HepG2 (cell line): ENCODE measurements around the gene PEX13. TPM values are rescaled to one million over a fixed set of nuclear protein-coding genes. Genes with fewer than 3 reads are reported as not detected.

Experiments
- BHLHE40 ChIP-seq: IDR thresholded peaks from 2 replicates; pipeline ENCODE4 v1.6.1; 2011; ENCODE audit warnings: low read length, improper control_type of control experiment
- DR1 ChIP-seq: sonication (generic); formaldehyde crosslinking; IDR thresholded peaks from 2 replicates; pipeline ENCODE4 v1.8.0; 2021; ENCODE audit warnings: mild to moderate bottlenecking, missing genetic modification reagents, inconsistent platforms
- FOXK2 ChIP-seq: fragments of 450-650 bp; IDR thresholded peaks from 2 replicates; pipeline ENCODE4 v1.6.1; 2016
- HES4 ChIP-seq: sonication (generic); formaldehyde crosslinking; IDR thresholded peaks from 2 replicates; pipeline ENCODE4 v1.9.0; 2021; ENCODE audit warnings: mild to moderate bottlenecking, missing genetic modification reagents, borderline replicate concordance
- PHB2 ChIP-seq: fragments of 450-650 bp; IDR thresholded peaks from 2 replicates; pipeline ENCODE4 v1.6.1; 2018; ENCODE audit not compliant: partially characterized antibody
- SCMH1 ChIP-seq: sonication (generic); formaldehyde crosslinking; IDR thresholded peaks from 2 replicates; pipeline ENCODE4 v1.9.0; 2021; ENCODE audit warnings: missing genetic modification reagents, mild to moderate bottlenecking, borderline replicate concordance
- TCF7L2 ChIP-seq: IDR thresholded peaks from 2 replicates; pipeline ENCODE4 v1.6.1; 2011; ENCODE audit warnings: mild to moderate bottlenecking, low read depth, low read length, moderate library complexity
- ZNF205 ChIP-seq: IDR thresholded peaks from 2 replicates; pipeline ENCODE4 v1.6.1; 2018; ENCODE audit warnings: missing biosample characterization, missing genetic modification reagents
- ZNF333 ChIP-seq: sonication (generic); formaldehyde crosslinking; IDR thresholded peaks from 2 replicates; pipeline ENCODE4 v1.4.0; 2020; ENCODE audit warnings: mild to moderate bottlenecking, missing genetic modification reagents, borderline replicate concordance
- ZNF350 ChIP-seq: sonication (generic); formaldehyde crosslinking; IDR thresholded peaks from 2 replicates; pipeline ENCODE4 v1.4.0; 2020; ENCODE audit warnings: mild to moderate bottlenecking, low read depth, missing genetic modification reagents, borderline replicate concordance
- ZNF460 ChIP-seq: sonication (generic); formaldehyde crosslinking; IDR thresholded peaks from 2 replicates; pipeline ENCODE4 v1.5.1; 2020; ENCODE audit warnings: missing genetic modification reagents, mild to moderate bottlenecking, borderline replicate concordance
- ZNF468 ChIP-seq: sonication (generic); formaldehyde crosslinking; IDR thresholded peaks from 2 replicates; pipeline ENCODE4 v1.8.0; 2022; ENCODE audit warnings: mild to moderate bottlenecking, moderate library complexity, missing genetic modification reagents
- ZNF510 ChIP-seq: sonication (generic); formaldehyde crosslinking; IDR thresholded peaks from 2 replicates; pipeline ENCODE4 v1.4.0; 2020; ENCODE audit warnings: low read depth, mild to moderate bottlenecking, missing genetic modification reagents
- ZNF746 ChIP-seq: sonication (generic); formaldehyde crosslinking; IDR thresholded peaks from 2 replicates; pipeline ENCODE4 v1.8.0; 2022; ENCODE audit warnings: mild to moderate bottlenecking, missing genetic modification reagents
- ZNF780A ChIP-seq: sonication (generic); formaldehyde crosslinking; IDR thresholded peaks from 2 replicates; pipeline ENCODE4 v1.8.0; 2022; ENCODE audit warnings: mild to moderate bottlenecking, missing genetic modification reagents, moderate library complexity
- ZSCAN9 ChIP-seq: IDR thresholded peaks from 2 replicates; pipeline ENCODE4 v1.6.1; 2016; ENCODE audit warnings: borderline replicate concordance
- polyA plus RNA-seq, 8 experiments: library from polyadenylated mRNA; depleted of rRNA in 3 of 8; stranded (reverse) in 7 of 8; unstranded in 1 of 8; fragments of >200 nt; fragmentation: Illumina TruSeq in 4 of 8; extraction: Trizol in 4 of 8; gene quantifications; 2 replicates each; pipeline versions ENCODE4 v1.2.1 to v1.2.3, GENCODE V29; 2011 to 2016; ENCODE audit warnings: low read depth in 4 of 8, missing spikeins in 1 of 8, mixed read lengths in 1 of 8; ENCODE audit not compliant: insufficient read depth in 1 of 8
- total RNA-seq, 5 experiments: library from RNA; depleted of rRNA; stranded (reverse); fragments of >200 nt; fragmentation: Illumina TruSeq; extraction: Trizol; gene quantifications; 2 replicates each; pipeline ENCODE4 v1.2.3, GENCODE V29; 2016; ENCODE audit warnings: low read depth in 1 of 5
- TF ChIP-seq, protein P1 (sequence below): sonication (generic); formaldehyde crosslinking; IDR thresholded peaks from 2 replicates; pipeline ENCODE4 v1.4.0; 2020; ENCODE audit warnings: missing genetic modification reagents
- TF ChIP-seq, protein P2 (sequence below): sonication (generic); formaldehyde crosslinking; IDR thresholded peaks from 2 replicates; pipeline ENCODE4 v1.4.0; 2020; ENCODE audit warnings: missing genetic modification reagents
- TF ChIP-seq, protein P3 (sequence below): sonication (generic); formaldehyde crosslinking; IDR thresholded peaks from 2 replicates; pipeline ENCODE4 v1.4.0; 2020; ENCODE audit warnings: mild to moderate bottlenecking, missing genetic modification reagents
- TF ChIP-seq, protein P4 (sequence below): sonication (generic); formaldehyde crosslinking; conservative IDR thresholded peaks from 2 replicates; pipeline ENCODE4 v1.4.0; 2020; ENCODE audit warnings: mild to moderate bottlenecking, missing genetic modification reagents, moderate library complexity

PEX13 gene
- total and polyA plus RNA-seq, 2 of the 13 experiments (the other 11 are each of a cell fraction or from before 2014, with no cell fraction given), result 47.9 to 75.9 TPM

DNA sequence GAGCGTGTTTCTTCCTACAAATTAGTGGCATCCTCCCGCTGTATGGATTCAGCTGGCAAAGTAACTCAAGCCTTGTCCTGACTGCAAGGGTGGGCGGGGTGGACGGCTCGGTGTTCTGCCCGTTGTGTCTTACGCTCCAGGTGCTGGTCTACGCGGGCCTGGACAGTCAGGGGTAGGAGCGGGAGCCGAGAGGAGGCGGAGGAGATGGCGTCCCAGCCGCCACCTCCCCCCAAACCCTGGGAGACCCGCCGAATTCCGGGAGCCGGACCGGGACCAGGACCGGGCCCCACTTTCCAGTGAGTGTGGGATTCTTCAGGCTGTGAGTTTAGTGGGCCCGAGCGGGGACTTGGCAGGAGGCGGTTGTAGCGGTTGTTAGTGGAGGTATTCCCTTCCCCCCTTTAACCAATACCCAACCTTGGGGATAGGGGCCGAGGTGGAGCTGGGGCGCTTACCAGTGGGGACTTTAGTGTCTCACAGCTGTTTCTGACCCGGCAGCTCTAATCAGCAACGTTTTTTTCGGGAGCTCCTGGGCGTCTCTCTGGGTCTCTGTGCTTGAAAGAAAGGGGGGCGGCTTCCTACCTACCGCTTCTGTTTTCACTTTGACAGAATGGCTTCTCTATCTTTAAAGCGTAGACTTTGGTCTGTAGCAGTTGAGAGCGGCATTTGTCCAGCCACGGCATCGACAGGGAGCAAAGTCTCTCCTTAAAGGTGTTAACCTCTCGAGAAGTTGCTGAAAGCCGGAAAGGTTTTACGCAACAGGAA lies at the start of gene PEX13, which contains the start of gene PUS10 (continued):
- TF ChIP-seq, protein P1, sequence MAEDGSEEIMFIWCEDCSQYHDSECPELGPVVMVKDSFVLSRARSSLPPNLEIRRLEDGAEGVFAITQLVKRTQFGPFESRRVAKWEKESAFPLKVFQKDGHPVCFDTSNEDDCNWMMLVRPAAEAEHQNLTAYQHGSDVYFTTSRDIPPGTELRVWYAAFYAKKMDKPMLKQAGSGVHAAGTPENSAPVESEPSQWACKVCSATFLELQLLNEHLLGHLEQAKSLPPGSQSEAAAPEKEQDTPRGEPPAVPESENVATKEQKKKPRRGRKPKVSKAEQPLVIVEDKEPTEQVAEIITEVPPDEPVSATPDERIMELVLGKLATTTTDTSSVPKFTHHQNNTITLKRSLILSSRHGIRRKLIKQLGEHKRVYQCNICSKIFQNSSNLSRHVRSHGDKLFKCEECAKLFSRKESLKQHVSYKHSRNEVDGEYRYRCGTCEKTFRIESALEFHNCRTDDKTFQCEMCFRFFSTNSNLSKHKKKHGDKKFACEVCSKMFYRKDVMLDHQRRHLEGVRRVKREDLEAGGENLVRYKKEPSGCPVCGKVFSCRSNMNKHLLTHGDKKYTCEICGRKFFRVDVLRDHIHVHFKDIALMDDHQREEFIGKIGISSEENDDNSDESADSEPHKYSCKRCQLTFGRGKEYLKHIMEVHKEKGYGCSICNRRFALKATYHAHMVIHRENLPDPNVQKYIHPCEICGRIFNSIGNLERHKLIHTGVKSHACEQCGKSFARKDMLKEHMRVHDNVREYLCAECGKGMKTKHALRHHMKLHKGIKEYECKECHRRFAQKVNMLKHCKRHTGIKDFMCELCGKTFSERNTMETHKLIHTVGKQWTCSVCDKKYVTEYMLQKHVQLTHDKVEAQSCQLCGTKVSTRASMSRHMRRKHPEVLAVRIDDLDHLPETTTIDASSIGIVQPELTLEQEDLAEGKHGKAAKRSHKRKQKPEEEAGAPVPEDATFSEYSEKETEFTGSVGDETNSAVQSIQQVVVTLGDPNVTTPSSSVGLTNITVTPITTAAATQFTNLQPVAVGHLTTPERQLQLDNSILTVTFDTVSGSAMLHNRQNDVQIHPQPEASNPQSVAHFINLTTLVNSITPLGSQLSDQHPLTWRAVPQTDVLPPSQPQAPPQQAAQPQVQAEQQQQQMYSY, result no peak
- TF ChIP-seq HES4 (CRISPR knock-in tag), result peak; percentile 92
- TF ChIP-seq PHB2, result no peak
- peak; percentile 28; the same call in 1 of the 2 replicates for TF ChIP-seq BHLHE40
- no peak for TF ChIP-seq SCMH1
- no peak for TF ChIP-seq ZNF333 (CRISPR knock-in tag)
- TF ChIP-seq, protein P2, sequence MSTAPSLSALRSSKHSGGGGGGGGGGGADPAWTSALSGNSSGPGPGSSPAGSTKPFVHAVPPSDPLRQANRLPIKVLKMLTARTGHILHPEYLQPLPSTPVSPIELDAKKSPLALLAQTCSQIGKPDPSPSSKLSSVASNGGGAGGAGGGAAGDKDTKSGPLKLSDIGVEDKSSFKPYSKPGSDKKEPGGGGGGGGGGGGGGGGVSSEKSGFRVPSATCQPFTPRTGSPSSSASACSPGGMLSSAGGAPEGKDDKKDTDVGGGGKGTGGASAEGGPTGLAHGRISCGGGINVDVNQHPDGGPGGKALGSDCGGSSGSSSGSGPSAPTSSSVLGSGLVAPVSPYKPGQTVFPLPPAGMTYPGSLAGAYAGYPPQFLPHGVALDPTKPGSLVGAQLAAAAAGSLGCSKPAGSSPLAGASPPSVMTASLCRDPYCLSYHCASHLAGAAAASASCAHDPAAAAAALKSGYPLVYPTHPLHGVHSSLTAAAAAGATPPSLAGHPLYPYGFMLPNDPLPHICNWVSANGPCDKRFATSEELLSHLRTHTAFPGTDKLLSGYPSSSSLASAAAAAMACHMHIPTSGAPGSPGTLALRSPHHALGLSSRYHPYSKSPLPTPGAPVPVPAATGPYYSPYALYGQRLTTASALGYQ (CRISPR knock-in tag), result peak; percentile 83; the same call in 1 of the 2 replicates
- TF ChIP-seq ZSCAN9 (CRISPR knock-in tag), result 0 out of 2 replicates have a peak, but pooled peaks have one; percentile 81
- TF ChIP-seq, protein P3, sequence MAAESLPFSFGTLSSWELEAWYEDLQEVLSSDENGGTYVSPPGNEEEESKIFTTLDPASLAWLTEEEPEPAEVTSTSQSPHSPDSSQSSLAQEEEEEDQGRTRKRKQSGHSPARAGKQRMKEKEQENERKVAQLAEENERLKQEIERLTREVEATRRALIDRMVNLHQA (CRISPR knock-in tag), result no peak
- no peak for TF ChIP-seq FOXK2
- peak; percentile 68; the same call in 1 of the 2 replicates for TF ChIP-seq DR1
- TF ChIP-seq ZNF460, result no peak; the same call in 1 of the 2 replicates
- TF ChIP-seq ZNF205 (CRISPR knock-in tag), result peak; percentile 88; the same call in 1 of the 2 replicates
- TF ChIP-seq ZNF746 (CRISPR knock-in tag), result peak; percentile 70
- peak; percentile 92; the same call in 1 of the 2 replicates for TF ChIP-seq ZNF350 (CRISPR knock-in tag)
- TF ChIP-seq, protein P4, sequence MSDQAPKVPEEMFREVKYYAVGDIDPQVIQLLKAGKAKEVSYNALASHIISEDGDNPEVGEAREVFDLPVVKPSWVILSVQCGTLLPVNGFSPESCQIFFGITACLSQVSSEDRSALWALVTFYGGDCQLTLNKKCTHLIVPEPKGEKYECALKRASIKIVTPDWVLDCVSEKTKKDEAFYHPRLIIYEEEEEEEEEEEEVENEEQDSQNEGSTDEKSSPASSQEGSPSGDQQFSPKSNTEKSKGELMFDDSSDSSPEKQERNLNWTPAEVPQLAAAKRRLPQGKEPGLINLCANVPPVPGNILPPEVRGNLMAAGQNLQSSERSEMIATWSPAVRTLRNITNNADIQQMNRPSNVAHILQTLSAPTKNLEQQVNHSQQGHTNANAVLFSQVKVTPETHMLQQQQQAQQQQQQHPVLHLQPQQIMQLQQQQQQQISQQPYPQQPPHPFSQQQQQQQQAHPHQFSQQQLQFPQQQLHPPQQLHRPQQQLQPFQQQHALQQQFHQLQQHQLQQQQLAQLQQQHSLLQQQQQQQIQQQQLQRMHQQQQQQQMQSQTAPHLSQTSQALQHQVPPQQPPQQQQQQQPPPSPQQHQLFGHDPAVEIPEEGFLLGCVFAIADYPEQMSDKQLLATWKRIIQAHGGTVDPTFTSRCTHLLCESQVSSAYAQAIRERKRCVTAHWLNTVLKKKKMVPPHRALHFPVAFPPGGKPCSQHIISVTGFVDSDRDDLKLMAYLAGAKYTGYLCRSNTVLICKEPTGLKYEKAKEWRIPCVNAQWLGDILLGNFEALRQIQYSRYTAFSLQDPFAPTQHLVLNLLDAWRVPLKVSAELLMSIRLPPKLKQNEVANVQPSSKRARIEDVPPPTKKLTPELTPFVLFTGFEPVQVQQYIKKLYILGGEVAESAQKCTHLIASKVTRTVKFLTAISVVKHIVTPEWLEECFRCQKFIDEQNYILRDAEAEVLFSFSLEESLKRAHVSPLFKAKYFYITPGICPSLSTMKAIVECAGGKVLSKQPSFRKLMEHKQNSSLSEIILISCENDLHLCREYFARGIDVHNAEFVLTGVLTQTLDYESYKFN (CRISPR knock-in tag), result peak; percentile 99
- 0 out of 2 replicates have a peak, but pooled peaks have one; percentile 20 for TF ChIP-seq ZNF780A (CRISPR knock-in tag)
- peak; percentile 86; the same call in 1 of the 2 replicates for TF ChIP-seq ZNF468
- TF ChIP-seq ZNF510 (CRISPR knock-in tag), result 0 out of 2 replicates have a peak, but pooled peaks have one; percentile 51
- TF ChIP-seq TCF7L2, result 0 out of 2 replicates have a peak, but pooled peaks have one; percentile 12
